ENCODE results near the gene GUK1. TPM values are rescaled to one million over a fixed set of nuclear protein-coding genes. Genes with fewer than 3 reads are reported as not detected.
A peak's percentile ranks its signal among the peaks of the same experiment; 100 is the strongest.

Gene GUK1
- 100 to 1,000 TPM; 206 to 293 TPM for total RNA-seq

GRCh38 chr1:228139931-228140723, at the start of gene GUK1:
Gene GUK1, plus strand, starts transcription at chr1:228140279. Its CDS starts 24 bp downstream, at chr1:228140303.
- Mint-ChIP-seq H3K9me3 (no peaks in the 10 kb centered on the region), H3K36me3 (peaks cover 9 to 11% of the 10 kb centered on the region in 2 donors), H3K27ac (peak within 1 kb of the TSS; percentile 95 to 97)
- peak; percentile 99 to 100 for DNase-seq (ENCODE audit: low spot score in 2 of 2)
- ATAC-seq = peak; percentile 90 to 94

GRCh38 chr1:228090613-228091081, 49.4 kb upstream of the GUK1 start:
- Mint-ChIP-seq H3K27ac (peak overlapping the region; percentile 60 to 71), H3K36me3 (peaks cover 32 to 54% of the 10 kb centered on the region in 2 donors), H3K9me3 (peaks cover 8 to 10% of the 10 kb centered on the region in 2 donors)
- peak in 1 of 2 donors; percentile 32 for ATAC-seq
- DNase-seq (ENCODE audit: low spot score in 2 of 2) = peak in 1 of 2 donors; percentile 40

- Mint-ChIP-seq H3K9me3 (peaks cover 8 to 10% of the 10 kb centered on the region in 2 donors), H3K27ac (peak overlapping the region; percentile 71 to 85), H3K36me3 (peaks cover 34 to 59% of the 10 kb centered on the region in 2 donors)
- DNase-seq (ENCODE audit: low spot score in 2 of 2) (peak in 1 of 2 donors; percentile 37), ATAC-seq (no peak)
Observed at GRCh38 chr1:228091084-228091483, 49.0 kb upstream of the GUK1 start.

GRCh38 chr1:228092342-228093049, 47.6 kb upstream of the GUK1 start:
- Mint-ChIP-seq H3K36me3 (peaks cover 34 to 58% of the 10 kb centered on the region in 2 donors), H3K27ac (peak overlapping the region in 1 of 2 donors; percentile 85), H3K9me3 (peaks cover 8 to 10% of the 10 kb centered on the region in 2 donors)
- no peak for DNase-seq (ENCODE audit: low spot score in 2 of 2)
- no peak for ATAC-seq

- H3K36me3 Mint-ChIP-seq = peaks cover 34 to 57% of the 10 kb centered on the region in 2 donors
- ATAC-seq = no peak
- no peak for DNase-seq (ENCODE audit: low spot score in 2 of 2)
Observed at GRCh38 chr1:228093050-228093906, 46.8 kb upstream of the GUK1 start.

GRCh38 chr1:228094432-228095016, 45.6 kb upstream of the GUK1 start:
- no peak for ATAC-seq
- peak overlapping the region in 1 of 2 donors; percentile 51 for H3K27ac Mint-ChIP-seq
- no peak for DNase-seq (ENCODE audit: low spot score in 2 of 2)
- peaks cover 8 to 10% of the 10 kb centered on the region in 2 donors for H3K9me3 Mint-ChIP-seq
- peaks cover 34 to 57% of the 10 kb centered on the region in 2 donors for H3K36me3 Mint-ChIP-seq

More at GRCh38 chr1:228093050-228093906, 46.8 kb upstream of the GUK1 start:
- Mint-ChIP-seq H3K27ac (peak overlapping the region in 1 of 2 donors; percentile 5), H3K9me3 (peaks cover 8 to 10% of the 10 kb centered on the region in 2 donors)

GRCh38 chr1:228095161-228095560, 44.9 kb upstream of the GUK1 start:
- DNase-seq (ENCODE audit: low spot score in 2 of 2) (no peak), ATAC-seq (no peak)
- H3K9me3 Mint-ChIP-seq = peaks cover 8 to 10% of the 10 kb centered on the region in 2 donors
- H3K27ac Mint-ChIP-seq = peak overlapping the region in 1 of 2 donors; percentile 51
- peaks cover 34 to 57% of the 10 kb centered on the region in 2 donors for H3K36me3 Mint-ChIP-seq

GRCh38 chr1:228095938-228096337, 44.1 kb upstream of the GUK1 start:
- ATAC-seq = no peak
- DNase-seq (ENCODE audit: low spot score in 2 of 2) = no peak
- H3K36me3 Mint-ChIP-seq = peaks cover 34 to 50% of the 10 kb centered on the region in 2 donors
- H3K27ac Mint-ChIP-seq = peak overlapping the region in 1 of 2 donors; percentile 87
- H3K9me3 Mint-ChIP-seq = peaks cover 8 to 10% of the 10 kb centered on the region in 2 donors

GRCh38 chr1:228096416-228097332, 43.4 kb upstream of the GUK1 start:
- Mint-ChIP-seq H3K9me3 (peaks cover 8 to 10% of the 10 kb centered on the region in 2 donors), H3K36me3 (peaks cover 30 to 42% of the 10 kb centered on the region in 2 donors), H3K27ac (peak overlapping the region; percentile 28 to 44)
- DNase-seq (ENCODE audit: low spot score in 2 of 2) (peak in 1 of 2 donors; percentile 40), ATAC-seq (no peak)

GRCh38 chr1:228097333-228098081, 42.6 kb upstream of the GUK1 start:
- Mint-ChIP-seq H3K36me3 (peaks cover 23 to 34% of the 10 kb centered on the region in 2 donors), H3K9me3 (peaks cover 8 to 10% of the 10 kb centered on the region in 2 donors), H3K27ac (peak overlapping the region; percentile 28 to 82)
- DNase-seq (ENCODE audit: low spot score in 2 of 2) (no peak), ATAC-seq (no peak)

GRCh38 chr1:228098323-228098931, 41.7 kb upstream of the GUK1 start:
- peak overlapping the region in 1 of 2 donors; percentile 82 for H3K27ac Mint-ChIP-seq
- H3K9me3 Mint-ChIP-seq = peaks cover 8 to 10% of the 10 kb centered on the region in 2 donors
- no peak for DNase-seq (ENCODE audit: low spot score in 2 of 2)
- H3K36me3 Mint-ChIP-seq = peaks cover 24 to 33% of the 10 kb centered on the region in 2 donors
- ATAC-seq = no peak

- no peak for ATAC-seq
- H3K36me3 Mint-ChIP-seq = peaks cover 24 to 30% of the 10 kb centered on the region in 2 donors
- peaks cover 4 to 8% of the 10 kb centered on the region in 2 donors for H3K9me3 Mint-ChIP-seq
- peak overlapping the region; percentile 0 to 84 for H3K27ac Mint-ChIP-seq
- DNase-seq (ENCODE audit: low spot score in 2 of 2) = no peak
Observed at GRCh38 chr1:228099331-228099732, 40.7 kb upstream of the GUK1 start.

GRCh38 chr1:228100822-228101613, 39.1 kb upstream of the GUK1 start:
- no peaks in the 10 kb centered on the region for H3K9me3 Mint-ChIP-seq
- H3K27ac Mint-ChIP-seq = peak overlapping the region; percentile 4 to 65
- H3K36me3 Mint-ChIP-seq = peaks cover 8 to 14% of the 10 kb centered on the region in 2 donors
- no peak for ATAC-seq
- no peak for DNase-seq (ENCODE audit: low spot score in 2 of 2)
